HG02840 (cell line): ENCODE measurements around the gene DCTD.

Experiments
- ATAC-seq: cut with Tn5 transposase; IDR thresholded peaks from one replicate; pipeline ENCODE4 v1.9.1; 2021; ENCODE audit warnings: mild to moderate bottlenecking, moderate library complexity, moderate number of reproducible peaks; ENCODE audit not compliant: unreplicated experiment, low FRiP score

The DCTD gene

DNA sequence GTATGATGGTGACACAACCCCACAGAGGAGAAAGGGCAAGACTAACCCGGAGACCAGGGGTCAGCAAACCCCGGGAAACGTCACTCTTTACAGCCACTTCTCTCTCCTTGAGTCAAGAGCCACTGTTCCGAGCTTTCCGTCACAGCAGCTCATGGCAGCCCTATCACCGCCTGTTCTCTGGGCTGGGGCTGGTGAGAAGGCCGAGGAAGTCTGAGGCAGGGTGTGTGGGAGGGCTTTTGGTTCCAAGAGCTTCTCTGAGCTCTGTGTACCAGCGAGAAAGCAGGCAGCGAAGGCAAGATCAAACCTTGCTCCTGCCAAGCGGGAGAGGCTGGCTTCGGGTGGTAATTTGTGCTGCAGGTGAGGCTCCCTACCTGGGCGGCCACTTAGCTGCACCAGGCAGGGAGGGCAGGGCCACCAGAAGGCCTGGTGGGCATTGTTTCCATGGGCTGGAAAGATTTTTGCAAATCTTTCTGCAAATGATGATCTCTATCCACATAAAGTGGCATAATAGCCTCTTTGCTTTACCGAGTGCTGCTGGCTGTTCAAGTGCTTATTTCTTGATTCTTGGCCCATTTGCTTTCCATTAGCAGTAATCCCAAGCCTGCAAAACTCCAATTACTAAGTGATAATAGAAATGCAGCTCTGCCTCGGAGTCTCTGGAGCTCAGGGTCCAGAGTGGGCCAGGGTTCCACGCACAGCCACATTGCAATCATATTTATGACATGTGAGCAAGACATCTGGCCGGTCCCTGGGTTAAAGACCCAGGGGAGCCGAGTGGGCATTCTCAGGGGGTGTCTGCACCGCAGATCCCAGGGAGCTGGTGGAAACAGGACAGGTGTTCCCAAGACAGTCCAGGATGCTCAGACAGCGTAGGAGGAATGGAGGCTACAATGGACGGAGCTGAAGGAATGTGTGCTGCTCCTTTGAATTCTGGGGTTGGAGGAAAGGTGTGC, 41.5 kb downstream of the DCTD start:
- no peak for ATAC-seq

DNA sequence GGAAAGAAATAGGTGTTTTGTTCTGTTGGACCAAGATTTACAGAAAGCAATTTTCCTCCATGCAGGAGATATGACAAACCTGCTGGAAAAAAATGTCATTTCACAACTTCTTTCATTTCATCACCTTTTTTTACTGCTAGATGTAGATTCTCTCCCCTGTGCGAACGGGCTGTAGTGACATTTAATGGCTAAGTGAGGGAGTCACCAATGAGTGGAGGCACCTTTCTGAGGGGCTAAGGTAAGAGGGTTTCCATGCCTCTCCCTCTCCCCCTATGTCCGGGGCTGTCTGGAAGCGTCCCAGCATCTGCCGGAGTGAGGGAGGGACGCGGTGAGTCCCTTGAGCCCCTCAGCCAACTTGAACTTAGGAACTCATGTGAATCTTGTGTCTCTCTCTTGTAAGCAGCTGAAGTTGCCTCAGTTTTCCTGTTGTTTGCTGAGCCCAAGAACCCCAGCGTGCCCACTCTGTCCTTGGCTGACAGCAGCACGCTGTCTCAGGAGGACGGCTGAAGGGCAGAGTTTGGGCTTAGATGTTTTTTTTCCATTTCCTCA, 42.3 kb downstream of the DCTD start:
- no peak for ATAC-seq

DNA sequence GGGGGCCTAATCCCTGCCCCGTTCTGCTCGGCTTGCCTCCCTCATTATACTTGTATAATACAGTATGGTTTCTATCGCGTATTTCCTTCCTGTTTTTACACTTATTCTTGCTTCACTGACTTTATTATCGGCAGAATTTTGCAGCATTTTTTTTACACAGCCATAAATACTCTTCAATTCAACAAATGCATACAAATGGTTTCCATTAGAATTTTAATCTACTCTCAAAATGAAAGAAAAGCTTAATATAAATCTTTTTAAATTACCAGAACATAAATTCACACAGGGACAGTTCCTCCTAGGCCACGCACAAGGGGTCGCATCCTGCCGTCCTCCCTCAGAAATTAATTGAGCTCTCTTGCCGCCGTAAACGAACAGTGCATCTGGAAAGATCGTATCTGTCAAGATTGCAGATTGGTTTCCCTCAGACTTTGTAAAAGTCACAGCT, 42.9 kb downstream of the DCTD start:
- no peak for ATAC-seq

DNA sequence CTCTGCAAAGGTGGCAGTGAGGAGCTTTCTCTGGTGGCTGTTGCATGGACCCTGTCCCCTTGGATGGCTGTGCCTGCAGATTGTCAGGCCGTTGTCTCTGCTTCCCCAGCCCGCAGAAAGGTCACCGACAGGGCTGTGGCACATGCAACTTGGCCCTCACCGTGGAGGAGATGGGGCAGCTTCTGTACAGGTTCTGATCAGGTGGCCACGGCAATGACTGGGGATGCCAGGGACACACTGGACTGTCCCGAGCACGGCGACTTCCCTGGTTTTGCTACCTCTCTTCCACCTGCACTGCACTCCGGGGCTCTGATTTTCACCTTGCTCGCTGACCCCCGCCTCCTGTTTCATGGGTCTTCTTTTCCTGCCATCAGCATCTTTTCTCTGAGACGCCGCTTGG, 43.5 kb downstream of the DCTD start:
- no peak for ATAC-seq

DNA sequence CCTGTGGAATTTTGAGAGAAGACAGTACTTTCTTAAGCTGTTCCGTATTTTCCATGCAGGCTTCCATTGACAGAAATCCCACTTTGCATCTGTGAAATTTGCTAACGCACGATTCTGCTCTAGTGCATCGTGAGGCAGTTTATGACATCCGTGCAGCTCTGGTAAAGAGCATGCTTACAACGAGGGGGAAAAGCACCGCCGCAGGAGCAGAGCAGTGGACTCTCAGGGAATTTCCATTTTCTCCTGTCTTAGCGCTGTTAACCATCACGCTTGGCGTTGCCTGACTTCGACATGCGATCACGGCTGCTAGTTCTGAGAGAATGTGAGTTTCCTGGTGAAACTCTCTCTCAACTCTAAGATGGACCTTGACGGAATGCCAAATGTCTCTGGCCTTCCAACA, 43.9 kb downstream of the DCTD start:
- no peak for ATAC-seq

DNA sequence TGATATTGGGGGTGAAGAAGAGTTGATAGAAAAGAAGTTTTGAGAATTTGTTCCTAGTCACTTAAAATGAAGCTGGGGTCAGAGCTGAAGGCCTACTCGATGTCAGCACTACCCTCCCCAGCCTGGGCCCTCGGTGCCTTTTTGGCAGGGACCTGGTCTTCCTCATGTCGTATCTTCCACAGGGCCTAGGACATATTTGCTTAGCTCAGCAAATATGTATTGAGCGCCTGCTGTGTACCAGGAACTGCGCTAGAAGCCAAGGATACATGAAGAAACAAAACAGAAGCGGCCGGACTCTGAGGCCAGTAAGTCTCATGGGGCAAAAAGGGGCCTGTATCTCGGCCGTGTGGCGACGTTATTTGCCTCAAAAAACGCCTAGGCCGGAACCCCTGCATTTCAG, 44.3 kb downstream of the DCTD start:
- no peak for ATAC-seq

DNA sequence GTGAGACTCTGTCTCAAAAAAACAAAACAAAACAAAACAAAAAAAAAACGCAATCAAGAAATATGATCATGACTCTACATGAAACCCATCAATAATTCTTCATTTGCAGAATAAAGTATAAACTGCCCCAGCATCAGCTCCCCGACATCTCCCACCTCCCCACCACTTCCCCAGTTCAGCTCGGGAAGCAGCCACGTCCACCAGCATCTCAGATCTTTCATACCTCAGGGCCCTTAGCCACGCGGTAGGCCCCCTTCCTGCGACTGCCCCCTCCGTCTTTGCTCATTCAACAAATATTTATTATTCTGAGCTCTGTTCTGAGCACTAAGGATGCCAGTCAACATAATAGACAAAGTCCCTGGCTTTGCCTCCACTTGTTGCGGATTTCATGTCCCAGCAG, 45.6 kb downstream of the DCTD start:
- ATAC-seq: no peak

DNA sequence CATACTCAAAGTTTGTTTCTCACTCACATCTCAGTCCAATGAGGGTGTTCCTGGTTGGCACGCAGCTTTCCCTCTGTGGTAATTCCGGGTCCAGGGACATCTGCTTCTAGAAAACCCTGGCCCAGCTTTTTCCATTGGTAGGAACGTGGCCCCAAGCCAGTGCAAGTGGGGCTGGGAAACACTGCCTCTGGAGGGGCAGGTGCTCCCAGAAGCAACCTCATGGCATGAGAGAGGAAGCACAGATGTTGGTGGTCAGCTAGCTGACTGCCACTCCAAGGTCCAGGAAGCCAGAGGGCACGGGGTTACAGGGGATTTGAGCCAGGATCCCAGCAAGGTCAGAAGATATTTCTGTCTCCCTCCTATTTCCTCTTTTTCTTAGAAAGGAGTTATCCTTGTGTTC, 47.5 kb downstream of the DCTD start:
- ATAC-seq: no peak

DNA sequence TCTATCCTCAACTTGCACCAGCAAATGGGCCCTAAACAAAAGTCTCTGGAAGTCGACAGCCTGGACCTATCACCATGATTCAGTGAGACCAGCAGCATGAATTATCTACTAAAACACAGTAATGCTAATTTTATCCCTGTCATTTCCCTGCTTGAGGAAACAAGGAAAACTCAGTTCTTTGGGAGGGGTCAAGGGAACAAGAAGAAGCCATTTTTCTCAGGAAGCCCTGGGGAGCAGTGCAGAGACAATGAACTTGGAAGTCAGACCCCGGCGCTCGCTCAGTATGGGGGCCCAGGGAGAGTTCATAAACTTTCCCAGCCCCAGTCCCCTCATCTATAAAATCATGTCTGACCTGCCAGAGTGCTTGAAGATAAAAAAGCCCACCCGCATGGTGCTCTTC, 50.4 kb downstream of the DCTD start:
- no peak for ATAC-seq

DNA sequence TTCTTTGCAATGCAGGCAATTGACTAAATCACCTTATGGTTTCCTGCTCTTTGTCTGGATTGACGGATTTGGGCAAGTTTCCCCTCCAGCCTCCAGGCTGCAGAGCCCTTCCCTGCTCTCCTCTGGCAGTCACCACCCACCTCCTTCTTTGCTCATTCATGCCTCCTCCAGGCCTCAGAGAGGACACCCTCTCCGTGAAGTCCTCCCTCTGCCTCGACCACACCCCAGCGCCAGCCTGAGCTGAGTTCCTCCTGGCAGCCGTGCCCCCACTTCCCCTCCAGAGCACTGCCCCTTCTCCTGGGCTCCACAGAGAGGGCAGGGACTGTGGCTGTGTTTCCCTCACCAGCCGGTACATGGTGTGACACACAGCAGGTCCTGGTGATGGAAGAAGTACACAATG, 53.7 kb downstream of the DCTD start:
- ATAC-seq: no peak

DNA sequence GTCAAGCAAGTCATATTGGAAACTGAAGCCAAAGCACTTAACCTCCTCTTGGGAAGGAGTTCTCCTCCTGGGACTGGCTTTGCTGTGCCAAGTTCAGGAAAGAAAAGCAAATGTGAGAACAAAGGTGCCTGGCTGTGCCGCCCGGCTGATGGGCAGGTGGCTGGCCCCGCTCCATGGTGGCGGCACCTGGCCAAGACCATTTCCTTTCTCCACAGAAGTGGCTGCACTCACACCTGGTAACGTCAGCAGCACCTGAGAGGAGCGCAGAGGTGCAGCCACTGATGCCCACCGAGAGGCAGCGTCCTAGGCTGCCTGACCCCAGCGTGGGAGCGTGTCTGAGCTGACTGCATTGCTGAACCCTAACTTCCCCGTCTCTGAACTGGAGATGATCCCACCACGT, 54.3 kb downstream of the DCTD start:
- ATAC-seq: no peak

DNA sequence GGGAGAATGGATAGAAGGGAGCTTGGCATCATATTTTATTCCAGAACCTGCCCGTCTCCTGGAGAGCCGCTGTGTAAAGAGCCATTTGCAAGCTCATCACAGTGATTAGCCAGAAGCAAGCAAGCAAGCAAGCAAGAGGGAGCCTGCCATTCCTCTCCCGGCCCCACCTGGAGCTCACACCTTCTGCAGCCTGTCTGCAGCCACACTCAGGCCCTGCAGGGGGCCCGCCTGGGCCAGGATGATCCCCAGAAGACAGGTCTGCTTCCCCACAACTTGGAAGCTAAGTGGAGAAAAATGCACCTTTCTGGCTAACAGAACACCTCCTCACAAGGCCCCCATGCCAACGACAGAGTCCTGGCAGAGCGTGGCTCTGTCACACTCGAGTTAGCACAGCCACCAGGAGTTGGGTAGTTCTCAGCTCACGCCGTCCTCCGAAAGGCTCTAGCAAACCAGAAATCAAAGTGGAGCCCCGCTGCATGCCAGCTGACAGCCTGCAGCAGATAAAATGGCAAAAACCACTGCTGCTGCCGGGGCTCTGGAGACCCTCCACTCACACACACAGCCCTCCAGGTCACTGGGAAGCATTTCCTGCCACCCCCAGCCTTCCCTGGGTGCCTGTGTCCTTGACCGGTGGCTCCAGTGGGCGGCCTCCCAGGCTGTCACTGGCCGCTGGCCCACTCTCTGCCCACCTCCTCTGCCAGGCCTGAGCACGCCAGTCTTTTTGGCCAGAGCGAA, 54.9 kb downstream of the DCTD start:
- ATAC-seq: no peak

DNA sequence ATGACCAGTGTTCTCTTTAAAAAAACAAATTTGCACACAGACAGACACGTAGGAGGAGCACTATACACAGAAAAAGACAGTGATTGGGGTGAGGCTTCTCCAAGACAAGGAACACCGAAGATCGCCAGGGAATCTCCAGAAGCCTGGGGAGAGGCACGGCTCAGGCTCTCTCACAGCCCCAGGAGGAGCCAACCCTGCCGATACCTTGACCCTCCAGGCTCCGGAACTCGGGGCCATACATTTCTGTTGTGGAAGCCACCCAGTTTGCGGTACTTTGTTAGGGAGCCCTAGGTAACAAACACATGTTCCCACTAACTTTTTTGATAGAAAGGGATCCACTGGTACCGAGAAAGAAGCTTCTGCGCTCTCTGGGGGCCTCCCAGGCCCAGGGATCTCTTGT, 55.8 kb downstream of the DCTD start:
- ATAC-seq: no peak

DNA sequence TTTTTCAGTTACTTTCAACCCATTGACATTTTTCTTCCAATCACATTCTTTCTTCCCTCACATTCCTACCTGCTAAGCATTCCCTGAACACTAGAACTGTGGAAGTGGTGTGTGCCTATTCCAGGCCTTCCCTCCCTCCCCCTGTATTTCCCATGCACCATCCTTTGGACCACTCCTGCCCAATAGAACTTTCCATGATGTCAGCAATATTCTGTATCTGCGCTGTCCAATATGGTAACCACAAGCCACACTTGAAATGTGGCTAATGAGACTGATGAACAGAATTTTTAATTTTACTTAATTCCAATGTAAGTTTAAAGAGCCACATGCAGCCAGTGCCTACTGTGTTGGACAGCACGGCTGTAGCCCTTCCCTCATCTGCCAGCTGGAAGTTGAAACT, 57.5 kb downstream of the DCTD start:
- no peak for ATAC-seq

DNA sequence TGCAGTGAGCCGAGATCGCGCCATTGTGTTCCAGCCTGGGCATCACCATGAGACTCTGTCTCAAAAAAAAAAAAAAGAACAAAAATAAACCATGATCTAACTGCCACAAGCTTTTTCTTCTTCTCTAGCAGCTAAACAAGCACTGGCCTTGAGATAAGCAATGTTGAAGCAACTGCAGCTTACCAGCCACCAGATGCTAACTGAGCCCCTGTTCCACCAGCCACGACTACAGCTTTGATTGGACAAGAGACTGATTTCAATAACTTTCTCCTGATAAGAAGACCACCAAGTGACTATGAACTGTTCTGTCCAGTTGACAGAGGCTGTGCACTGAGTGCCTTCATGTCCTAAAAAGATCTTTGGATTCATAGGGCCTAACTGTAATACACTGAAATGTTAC, 58.5 kb downstream of the DCTD start:
- no peak for ATAC-seq

DNA sequence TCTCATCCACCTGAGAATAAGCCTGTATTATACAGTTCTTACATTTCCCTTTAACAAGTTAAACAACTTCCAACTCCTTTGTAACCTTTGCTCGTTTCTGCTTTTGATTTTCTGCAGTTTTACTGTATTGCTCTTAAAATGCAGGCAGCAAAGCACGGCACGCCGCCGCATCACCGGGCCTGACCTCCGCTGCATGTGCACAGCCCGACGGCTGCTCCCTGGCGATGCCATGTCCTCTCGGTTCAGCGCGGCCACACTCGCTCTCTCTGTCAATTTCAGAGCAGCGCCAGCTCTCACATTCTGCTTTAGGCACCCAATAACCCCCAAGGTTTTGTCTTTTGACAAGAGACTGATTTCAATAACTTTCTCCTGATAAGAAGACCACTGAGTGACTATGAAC, 60.3 kb downstream of the DCTD start:
- ATAC-seq: no peak

DNA sequence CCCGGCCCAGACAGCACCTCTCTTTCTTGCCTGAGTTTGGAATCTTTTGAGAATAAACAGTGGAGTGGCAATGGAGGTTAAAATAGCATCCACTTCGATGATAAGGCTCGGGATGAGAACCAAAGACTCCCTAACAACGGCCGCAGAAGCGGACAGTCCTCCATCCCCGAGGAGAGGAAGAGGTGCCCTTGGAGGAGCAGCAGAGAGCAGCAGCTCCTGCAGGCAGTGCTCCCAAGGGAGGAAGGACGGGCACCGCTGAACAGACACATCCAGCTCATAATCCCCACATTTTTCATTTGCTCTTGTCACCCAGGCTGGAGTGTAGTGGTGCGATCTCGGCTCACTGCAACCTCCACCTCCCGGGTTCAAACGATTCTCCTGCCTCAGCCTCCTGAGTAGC, 61.3 kb downstream of the DCTD start:
- ATAC-seq: no peak

DNA sequence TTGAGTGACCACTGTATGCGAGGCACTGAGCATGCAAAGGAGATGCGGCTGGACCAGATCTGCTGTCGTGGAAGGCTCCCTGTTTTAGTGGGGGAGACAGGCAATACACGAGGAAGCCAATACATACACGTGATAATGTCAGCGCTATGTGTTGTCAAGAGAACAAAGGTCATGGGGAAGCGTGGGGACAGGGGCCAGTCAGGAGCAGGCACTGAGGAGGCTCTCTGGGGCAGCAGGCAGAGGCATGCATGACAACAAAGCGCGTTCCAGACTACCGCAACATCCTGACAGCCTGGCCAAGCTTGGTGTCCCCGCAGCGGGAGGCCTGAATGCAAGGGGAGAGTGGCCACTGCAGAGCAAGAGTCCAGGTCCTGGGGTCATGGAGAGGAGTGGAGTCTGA, 61.9 kb downstream of the DCTD start:
- no peak for ATAC-seq

DNA sequence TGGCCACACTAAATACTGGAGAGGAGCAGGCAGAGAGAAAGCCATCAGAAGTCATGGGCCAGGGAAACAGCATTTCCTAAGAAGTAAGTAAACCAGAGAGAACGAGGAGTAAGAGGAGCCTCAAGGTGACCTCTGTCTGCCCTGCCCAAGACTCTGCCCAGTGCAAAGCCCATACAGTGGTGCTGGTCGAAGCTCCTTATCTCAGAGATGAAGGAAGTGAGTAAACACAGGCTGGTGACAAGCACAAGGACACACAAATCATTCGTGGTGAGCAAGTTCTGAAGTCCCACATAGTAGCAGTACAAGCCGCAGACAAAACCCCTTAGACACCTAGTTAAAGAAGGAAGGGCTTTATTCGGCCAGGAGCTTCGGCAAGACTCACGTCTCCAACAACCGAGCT, 62.7 kb downstream of the DCTD start:
- ATAC-seq: no peak

DNA sequence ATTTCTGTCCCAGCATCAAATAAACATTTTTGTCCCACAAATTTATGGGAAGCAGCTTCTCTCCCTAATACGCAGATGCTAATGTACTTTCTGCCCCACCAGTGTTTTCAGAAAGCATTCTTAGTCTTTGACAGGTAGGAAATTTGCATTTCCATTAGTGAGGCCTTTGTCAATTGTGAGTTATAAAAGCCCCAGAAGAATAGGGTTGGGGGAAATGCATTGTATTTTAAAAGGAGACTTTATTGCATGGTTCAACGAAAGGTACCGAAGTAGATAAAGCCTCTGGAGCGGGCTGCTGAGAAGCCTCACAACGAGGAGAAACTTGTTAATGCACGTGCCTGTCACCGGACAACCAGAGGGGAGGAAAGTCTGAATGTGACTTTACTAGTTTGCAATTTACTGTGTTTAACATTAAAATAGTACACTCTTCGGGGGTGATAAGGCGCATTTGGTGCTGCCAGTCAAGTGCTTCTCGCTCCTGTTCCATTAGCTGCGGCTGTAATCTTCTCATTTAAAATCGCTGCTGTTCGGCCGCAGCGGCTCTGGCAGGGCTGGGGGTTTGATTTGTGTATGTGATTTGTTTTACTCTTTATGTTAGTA, 63.4 kb downstream of the DCTD start:
- ATAC-seq: no peak

DNA sequence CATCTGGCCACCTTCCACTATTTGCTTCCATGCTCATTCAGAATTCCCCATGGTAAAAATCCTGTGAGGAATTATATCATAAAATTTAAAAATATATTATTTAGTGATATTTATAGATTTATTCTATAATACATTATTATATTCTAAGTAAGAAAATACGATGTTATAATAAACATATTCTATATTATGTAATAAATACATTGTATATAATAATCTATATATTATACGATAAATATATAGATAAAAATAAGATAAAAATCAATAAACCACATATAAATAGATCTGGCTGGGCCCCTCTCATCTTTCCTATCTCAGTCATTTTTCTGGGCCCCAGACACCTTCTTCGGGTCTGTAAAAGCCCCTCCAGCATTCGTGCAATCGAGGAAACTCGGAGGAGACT, 68.5 kb downstream of the DCTD start:
- ATAC-seq: no peak
